GM18909 (cell line): ENCODE results near the gene TBXA2R.

Experiments
- ATAC-seq: cut with Tn5 transposase; IDR thresholded peaks from one replicate; pipeline ENCODE4 v1.9.1; 2021; ENCODE audit warnings: mild to moderate bottlenecking; ENCODE audit not compliant: unreplicated experiment, poor library complexity

Gene TBXA2R

GRCh38 chr19:3620817-3621547 lies 14.3 kb upstream of the TBXA2R start:
- no peak for ATAC-seq

- no peak for ATAC-seq
Observed at GRCh38 chr19:3620145-3620816, 13.6 kb upstream of the TBXA2R start.

DNA sequence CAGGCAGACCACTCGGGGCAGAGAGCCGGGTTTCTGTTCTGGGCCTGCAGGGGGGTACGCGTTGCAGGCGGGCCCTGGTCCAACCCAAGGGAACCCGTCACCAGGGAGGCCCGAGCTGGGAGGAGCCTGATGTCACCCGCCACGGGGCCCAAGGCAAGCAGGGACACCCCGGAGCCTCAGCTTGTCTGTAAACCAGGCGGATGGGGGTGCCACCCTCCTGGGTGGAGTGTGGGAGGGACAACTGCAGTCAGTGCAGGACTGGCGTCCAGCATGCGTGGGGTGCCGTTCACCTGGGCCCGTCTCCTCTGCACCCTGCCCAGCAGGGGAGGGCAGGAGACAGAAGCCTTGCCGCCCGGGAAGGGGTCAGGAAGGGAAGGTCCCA lies 12.9 kb upstream of the TBXA2R start:
- no peak for ATAC-seq

DNA sequence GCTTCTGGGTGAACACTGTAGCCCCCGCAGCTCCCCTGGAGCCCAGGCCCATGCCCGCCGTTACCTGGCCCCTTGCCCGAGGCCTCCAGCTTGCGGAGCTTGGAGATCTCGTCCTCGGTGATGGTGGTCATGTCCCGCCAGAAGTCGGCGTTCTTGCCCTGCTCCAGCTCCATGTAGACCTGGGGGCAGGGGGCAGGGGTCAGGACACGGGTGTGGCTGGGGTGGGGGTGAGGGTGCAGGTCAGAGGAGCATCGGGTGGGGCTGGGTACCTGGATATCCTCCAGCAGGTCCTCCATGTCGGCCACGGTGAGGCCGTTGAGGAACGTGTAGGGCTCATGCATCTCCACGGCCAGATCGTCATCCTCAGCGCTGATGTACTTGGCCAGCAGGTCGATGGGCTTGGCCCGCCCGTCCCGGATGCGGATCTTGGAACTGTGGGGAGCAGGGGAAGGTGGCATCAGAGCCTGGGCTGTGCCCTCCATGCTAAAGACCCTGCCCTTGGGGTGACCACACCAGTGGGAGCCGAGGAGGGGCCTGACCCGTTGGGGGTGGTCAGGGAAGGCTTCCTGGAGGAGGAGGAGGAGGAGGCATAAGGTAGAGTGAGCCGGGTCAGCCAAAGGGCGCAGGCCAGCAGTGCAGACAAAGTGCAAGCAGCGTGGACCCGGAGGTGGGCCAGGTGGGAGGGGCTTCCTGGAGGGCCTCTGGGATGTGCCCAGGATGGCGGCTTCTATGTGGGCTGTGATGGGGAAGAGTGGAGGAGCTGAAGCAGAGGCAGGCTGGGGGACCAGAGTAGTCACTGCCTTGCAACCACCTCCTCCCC lies 12.3 kb upstream of the TBXA2R start:
- no peak for ATAC-seq

DNA sequence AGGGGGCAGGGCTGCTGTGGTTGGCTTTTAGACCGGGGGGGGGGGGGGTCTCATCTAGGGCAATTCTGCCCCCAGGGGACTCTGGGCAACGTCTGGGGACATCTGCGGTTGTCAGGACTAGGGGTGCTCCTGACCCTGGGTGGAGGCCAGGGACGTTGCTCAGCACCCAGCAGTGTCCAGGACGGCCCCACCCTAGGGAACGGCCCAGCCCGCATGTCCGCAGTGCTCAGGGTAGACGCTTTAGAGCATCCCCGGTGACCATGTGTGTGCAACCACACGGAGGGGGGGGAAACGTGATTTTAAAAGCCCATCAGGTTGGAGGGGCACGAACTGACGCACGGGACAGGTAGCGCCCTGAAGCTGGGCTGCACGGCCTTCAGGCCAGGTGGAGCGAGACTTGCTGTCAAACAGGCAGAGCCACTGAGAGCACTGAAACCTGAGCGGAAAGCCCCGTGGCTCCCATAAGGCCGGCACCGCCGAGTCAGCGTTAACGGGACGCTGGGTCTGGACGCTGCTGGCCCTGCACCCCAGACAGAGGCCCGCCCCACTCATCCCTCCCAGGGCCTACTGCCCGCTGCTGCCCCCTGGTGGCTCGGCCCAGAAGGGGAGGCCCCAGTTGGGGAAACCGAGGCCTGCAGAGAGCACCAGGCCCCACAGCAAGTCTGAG lies 11.6 kb upstream of the TBXA2R start:
- no peak for ATAC-seq

DNA sequence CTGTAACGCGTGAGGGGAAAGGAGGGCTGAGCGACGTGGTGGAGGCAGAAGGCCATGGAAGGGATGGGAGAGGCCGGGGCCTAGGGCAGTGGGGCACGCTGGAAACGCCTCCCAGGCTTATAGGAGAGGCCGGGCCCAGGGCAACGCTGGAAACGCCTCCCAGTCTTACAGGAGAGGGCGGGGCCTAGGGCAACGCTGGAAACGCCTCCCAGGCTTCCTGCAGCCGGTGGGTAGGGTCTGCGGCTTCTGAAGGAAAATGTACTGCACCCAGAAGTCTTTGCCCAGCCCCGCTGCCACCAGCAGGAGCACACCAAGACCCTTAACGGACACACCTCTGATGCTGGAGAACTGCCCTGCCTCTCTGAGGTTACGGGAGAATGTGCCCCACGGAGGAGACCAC lies 10.8 kb upstream of the TBXA2R start:
- no peak for ATAC-seq

DNA sequence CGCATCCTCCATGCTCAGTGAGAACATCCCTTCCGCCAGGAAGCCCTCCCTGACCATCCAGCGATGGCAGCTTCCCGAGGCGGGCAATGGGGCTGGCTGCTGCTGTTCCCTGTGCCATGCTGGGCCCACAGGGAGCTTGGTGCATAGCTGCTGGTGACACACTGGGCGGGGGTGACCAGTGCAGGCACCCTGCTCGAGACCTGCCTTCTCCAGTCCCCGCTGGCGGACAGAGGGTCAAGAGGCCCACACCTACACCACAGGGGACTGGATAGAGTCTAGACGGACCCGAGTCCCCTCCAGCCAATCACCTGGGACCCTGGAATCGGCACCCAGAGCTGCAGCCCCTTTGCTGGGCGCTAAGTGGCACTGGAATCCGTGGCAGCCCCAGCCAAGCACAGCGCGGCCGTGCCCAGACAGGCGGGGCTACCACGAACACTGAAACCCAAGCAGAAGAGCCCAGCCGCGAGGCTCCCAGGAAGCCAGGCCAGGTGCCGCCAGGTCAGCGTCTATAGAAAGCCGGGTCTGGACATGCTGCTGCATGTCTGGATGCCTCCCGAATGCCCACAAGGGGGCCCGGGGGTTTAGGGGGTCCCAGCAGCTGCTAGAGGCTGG lies 9.0 kb upstream of the TBXA2R start:
- ATAC-seq = no peak

GRCh38 chr19:3614858-3615505 lies 8.3 kb upstream of the TBXA2R start:
- no peak for ATAC-seq

DNA sequence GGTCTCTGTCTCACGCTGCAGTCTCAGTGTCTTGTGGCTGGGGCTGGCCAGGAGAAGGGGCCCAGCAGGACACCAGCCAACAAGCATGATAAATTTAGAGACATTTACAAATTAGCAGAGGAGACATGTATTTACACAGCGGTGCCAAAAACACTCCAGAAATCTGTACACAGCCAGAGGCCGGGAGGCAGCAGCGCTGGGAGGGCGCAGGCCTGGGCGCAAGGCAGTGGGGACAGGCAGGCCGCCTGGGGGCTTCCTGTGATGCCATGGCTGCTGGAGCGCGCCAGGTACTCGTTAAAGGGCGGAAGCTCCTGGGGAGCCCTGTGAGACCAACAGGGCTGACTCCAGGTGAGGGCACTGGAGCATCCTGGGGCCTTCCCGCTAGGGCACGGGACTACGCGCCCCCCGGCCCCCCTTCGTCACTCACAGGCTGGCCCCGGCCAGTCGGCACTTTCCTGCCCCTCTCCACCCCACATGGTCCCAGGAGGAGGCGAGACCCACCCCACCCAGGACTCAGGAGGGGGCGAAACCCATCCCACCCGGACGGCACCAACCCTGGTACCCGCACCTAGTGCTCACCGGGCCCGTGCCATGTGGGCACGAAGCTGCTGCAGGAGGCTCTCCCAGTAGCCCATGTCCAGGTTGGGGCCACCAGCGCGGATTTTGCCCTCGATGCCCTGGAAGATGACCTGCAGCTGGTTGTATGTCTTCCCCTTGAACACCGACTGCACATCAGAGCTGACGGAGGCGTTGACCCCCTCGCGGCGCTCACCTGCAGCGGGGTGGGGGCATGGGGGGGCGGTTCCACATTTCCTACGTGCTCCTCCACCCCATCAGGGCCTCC lies 7.4 kb upstream of the TBXA2R start:
- ATAC-seq = no peak

- ATAC-seq = no peak
Observed at GRCh38 chr19:3612901-3613741, 6.4 kb upstream of the TBXA2R start.

GRCh38 chr19:3612330-3612729 lies 5.7 kb upstream of the TBXA2R start:
- no peak for ATAC-seq

DNA sequence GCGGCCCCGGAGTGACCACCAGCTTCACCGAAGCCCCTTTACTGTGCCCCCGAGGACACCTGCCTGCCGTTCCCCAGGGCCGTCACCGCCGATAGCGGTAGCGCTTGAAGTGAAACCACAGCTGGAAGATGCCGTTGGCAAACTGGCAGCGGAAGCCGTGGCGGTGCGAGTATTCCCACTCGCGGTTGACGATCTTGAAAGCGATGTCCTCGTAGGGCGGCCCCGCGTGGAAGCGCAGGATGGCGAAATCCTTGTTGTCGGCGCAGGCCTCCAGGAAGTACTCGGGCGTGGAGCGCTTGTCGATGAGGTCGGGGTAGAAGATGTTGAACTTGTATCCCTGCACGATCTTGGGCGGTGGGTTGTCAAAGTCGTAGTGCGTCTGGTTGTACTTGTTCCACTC lies 5.2 kb upstream of the TBXA2R start:
- ATAC-seq = no peak

- ATAC-seq = no peak
Observed at GRCh38 chr19:3610745-3611717, 4.4 kb upstream of the TBXA2R start.

DNA sequence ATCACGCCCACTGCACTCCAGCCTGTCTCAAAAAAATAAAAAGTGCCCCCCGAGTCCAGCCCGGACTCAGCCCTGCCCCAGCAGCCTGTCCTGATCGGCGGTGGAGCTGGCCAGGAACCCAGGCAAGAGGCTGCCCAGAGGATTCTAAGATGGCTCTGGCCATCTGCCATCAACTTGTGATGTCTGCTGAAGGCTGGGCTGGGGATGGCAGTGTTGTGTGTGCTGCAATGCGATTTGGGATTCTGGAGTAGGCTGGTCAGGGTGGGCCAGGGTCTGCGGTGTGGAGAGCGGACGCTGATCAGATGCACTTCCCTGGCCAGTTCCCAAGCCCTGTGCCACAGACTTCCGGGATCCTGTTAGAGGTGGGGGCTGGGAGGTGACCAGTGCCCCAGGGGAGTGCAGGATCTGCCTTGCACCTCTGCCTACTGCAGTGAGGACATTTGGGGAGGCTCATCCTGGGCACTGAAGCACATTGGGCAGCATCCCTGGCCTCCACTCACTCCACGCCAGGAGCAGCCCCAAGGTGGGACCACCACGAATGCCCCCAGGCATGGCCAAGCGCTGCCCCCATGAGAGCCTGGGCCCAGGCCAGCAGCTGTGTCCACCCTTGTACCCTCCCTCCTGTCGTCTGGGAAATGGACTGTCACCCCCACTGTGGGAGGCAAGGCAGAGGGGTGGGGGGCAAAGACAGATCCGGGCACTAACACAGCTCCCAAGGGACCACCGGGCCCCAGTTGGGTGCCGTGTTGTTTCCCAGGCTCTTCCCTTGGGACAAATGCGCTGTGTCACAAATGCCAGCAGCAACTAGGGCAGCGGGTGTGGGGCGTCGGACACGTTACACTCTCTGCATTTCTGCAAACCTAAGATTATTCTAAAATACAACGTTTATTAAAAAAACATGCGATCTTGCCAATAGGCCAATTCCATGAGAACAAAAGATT lies 3.4 kb upstream of the TBXA2R start:
- ATAC-seq = no peak

DNA sequence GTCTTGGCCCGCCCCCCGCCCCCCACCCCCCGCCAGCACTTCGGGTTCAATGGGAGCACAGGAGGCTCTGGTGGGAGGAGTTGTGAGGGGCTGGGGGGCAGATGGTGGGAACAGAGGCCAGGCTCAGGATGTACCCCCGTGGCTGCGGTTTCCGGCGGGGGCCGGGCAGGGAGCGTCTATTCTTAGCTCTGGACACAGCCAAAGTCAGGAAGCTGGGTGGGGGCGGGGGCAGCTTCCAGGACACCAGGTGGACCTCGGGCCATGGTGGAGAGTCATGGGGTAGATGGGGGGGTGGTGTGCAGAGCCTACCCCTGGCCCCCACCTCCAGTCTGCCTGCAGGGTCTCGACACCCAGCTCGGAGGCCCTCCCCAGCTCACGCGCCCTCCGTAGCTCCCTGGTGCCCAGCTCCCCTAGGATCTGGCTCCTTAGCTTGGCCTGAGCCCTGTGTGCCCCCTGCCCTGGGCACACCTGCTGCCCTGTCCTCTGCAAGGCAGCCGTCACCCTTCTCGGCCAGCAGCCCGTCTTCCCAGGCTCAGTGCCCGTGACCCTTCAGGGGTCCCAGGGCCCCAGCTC lies 2.2 kb upstream of the TBXA2R start:
- ATAC-seq = no peak
